Kidney epithelial cell (primary cell): Measurements from ENCODE around the gene CDC42EP3. TPM values are rescaled to one million over a fixed set of nuclear protein-coding genes. Genes with fewer than 3 reads are reported as not detected.

Source experiments
- DNase-seq: peaks from one replicate; pipeline ENCODE4 v3.0.0-alpha.2; 2010; ENCODE audit warnings: low read depth
- H3K27me3 ChIP-seq: 2 replicates; pipeline ENCODE4 v1.6.0; 2011; ENCODE audit warnings: low read length; ENCODE audit not compliant: control insufficient read depth, insufficient read depth
- H3K36me3 ChIP-seq: 2 replicates; pipeline ENCODE4 v1.5.1; 2011; ENCODE audit warnings: low read length; ENCODE audit not compliant: control insufficient read depth, insufficient read depth
- H3K4me3 ChIP-seq: 2 replicates; pipeline ENCODE4 v1.5.1; 2011; ENCODE audit warnings: low read depth, mild to moderate bottlenecking, control low read depth, low read length
- CTCF ChIP-seq: IDR thresholded peaks from 2 replicates; pipeline ENCODE4 v1.5.1; 2011; ENCODE audit warnings: mild to moderate bottlenecking, moderate library complexity, low read length, control low read depth, inconsistent platforms; ENCODE audit not compliant: insufficient read depth, poor library complexity, severe bottlenecking
- total RNA-seq: library from RNA; depleted of rRNA; stranded (reverse); fragments of >200 nt; gene quantifications from 2 replicates; pipeline ENCODE4 v1.2.3, GENCODE V29; 2015

The CDC42EP3 gene
- total RNA-seq, 1 donor from 2014 or later: 68.7 TPM

GRCh38 chr2:37634914-37635503 is 36.4 kb downstream of the CDC42EP3 start:
- H3K27me3 ChIP-seq: no peaks in the 10 kb centered on the region
- no peaks in the 10 kb centered on the region for H3K36me3 ChIP-seq
- no peak for DNase-seq
- H3K4me3 ChIP-seq: no peak overlapping the region
- TF ChIP-seq CTCF: no peak

GRCh38 chr2:37633845-37634244 is 37.6 kb downstream of the CDC42EP3 start:
- H3K36me3 ChIP-seq: no peaks in the 10 kb centered on the region
- H3K27me3 ChIP-seq: no peaks in the 10 kb centered on the region
- no peak overlapping the region for H3K4me3 ChIP-seq
- DNase-seq: no peak
- TF ChIP-seq CTCF: no peak

- Histone ChIP-seq H3K36me3 (no peaks in the 10 kb centered on the region), H3K4me3 (no peak overlapping the region), H3K27me3 (no peaks in the 10 kb centered on the region)
- no peak for DNase-seq
- no peak for TF ChIP-seq CTCF
Measured at GRCh38 chr2:37633234-37633633, 38.2 kb downstream of the CDC42EP3 start.

GRCh38 chr2:37632310-37632709 is 39.1 kb downstream of the CDC42EP3 start:
- no peak for DNase-seq
- TF ChIP-seq CTCF: no peak

GRCh38 chr2:37631698-37632097 is 39.7 kb downstream of the CDC42EP3 start:
- no peaks in the 10 kb centered on the region for H3K27me3 ChIP-seq
- TF ChIP-seq CTCF: no peak
- no peaks in the 10 kb centered on the region for H3K36me3 ChIP-seq
- no peak overlapping the region for H3K4me3 ChIP-seq
- no peak for DNase-seq

More at GRCh38 chr2:37632310-37632709, 39.1 kb downstream of the CDC42EP3 start:
- Histone ChIP-seq H3K4me3 (no peak overlapping the region), H3K27me3 (no peaks in the 10 kb centered on the region), H3K36me3 (no peaks in the 10 kb centered on the region)

- TF ChIP-seq CTCF: no peak
- DNase-seq: no peak
- H3K4me3 ChIP-seq: no peak overlapping the region
- H3K36me3 ChIP-seq: no peaks in the 10 kb centered on the region
- H3K27me3 ChIP-seq: no peaks in the 10 kb centered on the region
Measured at GRCh38 chr2:37631292-37631691, 40.1 kb downstream of the CDC42EP3 start.
